Vagina (tissue), 2 donors: ENCODE data around the gene ACADVL.

ENCODE experiments used
- POLR2A ChIP-seq, 2 donors: fragments of 450-650 bp; IDR thresholded peaks; one replicate each; pipeline ENCODE4 v1.6.1; 2017; ENCODE audit warnings: antibody characterized with exemption in 2 of 2, mild to moderate bottlenecking in 2 of 2, moderate library complexity in 2 of 2
- POLR2AphosphoS5 ChIP-seq, 2 donors: sonication (generic); formaldehyde crosslinking; IDR thresholded peaks; one replicate each; pipeline ENCODE4 v1.9.0; 2017; ENCODE audit warnings: antibody characterized with exemption in 2 of 2, mild to moderate bottlenecking in 2 of 2, low read depth in 1 of 2; ENCODE audit not compliant: insufficient read depth in 1 of 2
- TF ChIP-seq, protein P1 (sequence below), 3 experiments: fragments of 450-650 bp in 2 of 3; fragments of 200-600 bp in 1 of 3; sonication (generic) in 1 of 3; IDR thresholded peaks; one replicate each; pipeline ENCODE4 v1.5.1; 2017 to 2019; ENCODE audit warnings: antibody characterized with exemption in 3 of 3, mild to moderate bottlenecking in 2 of 3, moderate library complexity in 2 of 3

GRCh38 chr17:7216242-7217112 lies 3.3 kb upstream of the ACADVL start:
- TF ChIP-seq POLR2A (IDR thresholded peaks at IDR 0.05): no peak
- TF ChIP-seq, protein P1, sequence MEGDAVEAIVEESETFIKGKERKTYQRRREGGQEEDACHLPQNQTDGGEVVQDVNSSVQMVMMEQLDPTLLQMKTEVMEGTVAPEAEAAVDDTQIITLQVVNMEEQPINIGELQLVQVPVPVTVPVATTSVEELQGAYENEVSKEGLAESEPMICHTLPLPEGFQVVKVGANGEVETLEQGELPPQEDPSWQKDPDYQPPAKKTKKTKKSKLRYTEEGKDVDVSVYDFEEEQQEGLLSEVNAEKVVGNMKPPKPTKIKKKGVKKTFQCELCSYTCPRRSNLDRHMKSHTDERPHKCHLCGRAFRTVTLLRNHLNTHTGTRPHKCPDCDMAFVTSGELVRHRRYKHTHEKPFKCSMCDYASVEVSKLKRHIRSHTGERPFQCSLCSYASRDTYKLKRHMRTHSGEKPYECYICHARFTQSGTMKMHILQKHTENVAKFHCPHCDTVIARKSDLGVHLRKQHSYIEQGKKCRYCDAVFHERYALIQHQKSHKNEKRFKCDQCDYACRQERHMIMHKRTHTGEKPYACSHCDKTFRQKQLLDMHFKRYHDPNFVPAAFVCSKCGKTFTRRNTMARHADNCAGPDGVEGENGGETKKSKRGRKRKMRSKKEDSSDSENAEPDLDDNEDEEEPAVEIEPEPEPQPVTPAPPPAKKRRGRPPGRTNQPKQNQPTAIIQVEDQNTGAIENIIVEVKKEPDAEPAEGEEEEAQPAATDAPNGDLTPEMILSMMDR (IDR thresholded peaks at IDR 0.05): no peak
- no peak for TF ChIP-seq POLR2AphosphoS5 (IDR thresholded peaks at IDR 0.05; ENCODE audit: insufficient read depth in 1 of 2, low read depth in 1 of 2)
